ENCODE measurements around the gene TDRD7. TPM values are rescaled to one million over a fixed set of nuclear protein-coding genes. Genes with fewer than 3 reads are reported as not detected.

Gene TDRD7
- total and polyA plus RNA-seq, 3 donors from 2014 or later = 31.2 to 85.8 (median 32.2) TPM

- Histone ChIP-seq H3K4me3 (no peak overlapping the region), H3K9me3 (no peaks in the 10 kb centered on the region), H3K27ac (no peak overlapping the region), H3K4me1 (no peaks in the 10 kb centered on the region), H3K27me3 (no peaks in the 10 kb centered on the region), H3K36me3 (ENCODE audit: low read depth, missing control alignments) (no peaks in the 10 kb centered on the region)
- intact Hi-C loops (cut with DNase I; ENCODE audit: low total_unique reads) = no loop called here
- TF ChIP-seq CTCF (IDR thresholded peaks at IDR 0.05) = no peak
- no peak for TF ChIP-seq POLR2A (IDR thresholded peaks at IDR 0.05)
- DNase-seq = no peak
- WGBS, 2 donors = 84 to 100% methylated on average over 1 of the region's 1 CpG
Observed at GRCh38 chr9:97462914-97463313, 51.0 kb downstream of the TDRD7 start.

DNA sequence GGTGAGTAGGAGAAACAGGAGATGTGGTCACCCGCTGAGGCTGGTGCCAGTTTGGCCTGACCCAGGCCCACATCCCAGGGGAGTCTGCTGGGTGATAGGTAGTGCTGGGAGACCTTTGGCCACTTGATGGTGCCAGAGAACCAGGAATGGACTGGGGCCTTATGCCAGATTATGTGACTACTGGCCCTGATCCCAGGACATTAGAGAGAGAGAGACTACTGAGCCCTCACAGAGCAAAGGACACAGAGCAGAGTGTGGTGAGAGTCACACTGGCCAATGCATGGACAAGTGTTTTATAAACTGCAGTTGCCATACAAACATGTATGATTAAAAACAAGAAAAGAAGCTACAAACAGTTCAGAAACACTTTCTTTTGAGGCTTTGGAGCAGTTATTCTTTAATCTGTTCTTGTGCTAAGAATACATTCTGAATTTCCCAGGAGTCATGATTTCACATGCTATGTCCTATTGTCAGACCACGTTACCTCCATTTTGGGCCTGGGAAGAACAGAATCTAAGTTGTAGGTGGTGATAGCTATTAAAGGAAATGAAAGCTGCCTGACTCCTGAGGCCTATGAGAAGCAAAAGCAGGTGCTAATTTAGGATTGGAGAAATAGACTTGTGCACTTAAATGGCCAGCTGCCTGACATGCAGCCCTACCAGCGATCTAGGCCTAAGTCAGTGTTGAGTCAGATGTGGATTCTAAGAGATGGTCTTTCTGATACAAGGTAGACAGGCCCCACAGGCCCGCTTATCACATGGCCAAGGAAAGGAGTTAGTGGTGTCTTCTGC is 57.0 kb downstream of the TDRD7 start:
- Histone ChIP-seq H3K27me3 (no peaks in the 10 kb centered on the region), H3K36me3 (ENCODE audit: low read depth, missing control alignments) (no peaks in the 10 kb centered on the region), H3K4me1 (no peaks in the 10 kb centered on the region), H3K4me3 (no peak overlapping the region), H3K9me3 (no peaks in the 10 kb centered on the region), H3K27ac (no peak overlapping the region)
- peak; percentile 85 for DNase-seq
- TF ChIP-seq CTCF (IDR thresholded peaks at IDR 0.05) = peak; percentile 54 to 76 (median 57)
- TF ChIP-seq POLR2A (IDR thresholded peaks at IDR 0.05) = no peak
- intact Hi-C loops (cut with DNase I; ENCODE audit: low total_unique reads) = loop anchor here (5.0 kb wide), 1 partner anchor 128 kb away; no protein-coding TSS in a partner anchor
- WGBS, 2 donors = 67 to 74% methylated on average over 4 of the region's 4 CpGs

DNA sequence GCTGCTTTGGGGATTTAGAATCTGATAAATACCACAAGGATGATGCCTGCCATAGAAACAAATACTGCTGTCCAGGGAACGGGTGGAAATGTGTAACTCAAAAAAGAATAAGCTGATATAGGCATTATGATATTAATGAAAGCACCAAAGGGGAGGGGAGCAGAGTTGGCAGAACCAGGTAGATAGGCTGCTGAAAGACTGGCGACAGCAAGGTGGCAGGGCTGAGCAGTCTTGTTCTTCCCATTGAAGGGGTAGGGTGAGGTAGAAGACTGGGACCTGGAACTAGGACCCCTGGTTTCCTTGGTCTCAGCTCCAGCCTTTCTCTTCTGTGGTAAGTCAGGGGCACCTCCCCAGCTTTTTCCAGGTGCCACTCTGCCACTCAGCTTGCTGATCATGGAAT is 58.2 kb downstream of the TDRD7 start:
- intact Hi-C loops (cut with DNase I; ENCODE audit: low total_unique reads) = loop anchor here (5.0 kb wide), 1 partner anchor 142 kb away; no protein-coding TSS in a partner anchor
- H3K4me1 ChIP-seq = no peaks in the 10 kb centered on the region
- TF ChIP-seq CTCF (IDR thresholded peaks at IDR 0.05) (no peak), POLR2A (IDR thresholded peaks at IDR 0.05) (no peak)
- no peaks in the 10 kb centered on the region for H3K36me3 ChIP-seq (ENCODE audit: low read depth, missing control alignments)
- H3K4me3 ChIP-seq = no peak overlapping the region
- no peak for DNase-seq
- 80 to 87% methylated on average over 2 of the region's 2 CpGs for WGBS, 2 donors
- no peaks in the 10 kb centered on the region for H3K9me3 ChIP-seq
- no peak overlapping the region for H3K27ac ChIP-seq
- H3K27me3 ChIP-seq = no peaks in the 10 kb centered on the region

DNA sequence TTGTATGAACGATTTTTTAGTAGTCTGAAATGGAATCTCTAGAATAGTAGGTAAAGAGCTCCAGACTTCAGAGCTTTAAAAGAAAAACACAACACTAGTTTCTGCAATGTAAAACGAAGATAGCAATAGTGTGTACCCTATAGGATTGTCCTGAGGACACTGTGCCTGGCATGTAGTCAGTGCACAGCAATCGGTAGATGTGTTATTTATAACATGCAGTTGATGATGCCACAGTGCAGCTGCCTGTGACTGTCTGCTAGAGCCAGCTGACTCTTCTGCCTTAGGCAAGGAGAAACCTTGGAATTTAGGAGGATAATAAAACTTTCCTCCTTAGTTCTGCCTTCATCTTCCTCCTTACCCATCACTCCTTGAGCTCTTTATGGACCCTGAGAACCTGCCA is 61.8 kb downstream of the TDRD7 start:
- H3K27ac ChIP-seq = no peak overlapping the region
- no peaks in the 10 kb centered on the region for H3K36me3 ChIP-seq (ENCODE audit: low read depth, missing control alignments)
- no peaks in the 10 kb centered on the region for H3K4me1 ChIP-seq
- H3K27me3 ChIP-seq = no peaks in the 10 kb centered on the region
- intact Hi-C loops (cut with DNase I; ENCODE audit: low total_unique reads) = loop anchor here (5.0 kb wide), 1 partner anchor 139 kb away; no protein-coding TSS in a partner anchor
- no peaks in the 10 kb centered on the region for H3K9me3 ChIP-seq
- TF ChIP-seq POLR2A (IDR thresholded peaks at IDR 0.05) (no peak), CTCF (IDR thresholded peaks at IDR 0.05) (no peak)
- no peak for DNase-seq
- 89 to 91% methylated on average over 3 of the region's 3 CpGs for WGBS, 2 donors
- no peak overlapping the region for H3K4me3 ChIP-seq
